GM23338 (cell line): ENCODE data around the gene OPN1SW.

Experiments used
- EZH2 ChIP-seq: fragments of 200-600 bp; sonication (generic); IDR thresholded peaks from one replicate; pipeline ENCODE4 v1.8.0; 2017; ENCODE audit warnings: antibody characterized with exemption, mild to moderate bottlenecking, low read depth; ENCODE audit not compliant: unreplicated experiment
- EZH2phosphoT487 ChIP-seq: fragments of 200-600 bp; sonication (generic); IDR thresholded peaks from one replicate; pipeline ENCODE4 v1.8.1; 2018; ENCODE audit warnings: antibody characterized with exemption; ENCODE audit not compliant: unreplicated experiment
- JUNB ChIP-seq: IDR thresholded peaks from one replicate; pipeline ENCODE4 v1.6.1; 2016; ENCODE audit warnings: antibody characterized with exemption; ENCODE audit not compliant: unreplicated experiment
- POLR2AphosphoS5 ChIP-seq: IDR thresholded peaks from 2 replicates; pipeline ENCODE4 v1.6.1; 2016; ENCODE audit warnings: antibody characterized with exemption, low read depth
- REST ChIP-seq: IDR thresholded peaks from one replicate; pipeline ENCODE4 v1.6.1; 2018; ENCODE audit warnings: antibody characterized with exemption; ENCODE audit not compliant: unreplicated experiment
- STAT1 ChIP-seq: IDR thresholded peaks from one replicate; pipeline ENCODE4 v1.6.1; 2016; ENCODE audit warnings: antibody characterized with exemption; ENCODE audit not compliant: unreplicated experiment
- TF ChIP-seq, protein P1 (sequence below), 2 experiments: fragments of 200-600 bp in 1 of 2; sonication (generic) in 1 of 2; conservative IDR thresholded peaks; 2 replicates each; pipeline versions ENCODE4 v1.5.1 to v1.6.1; 2016 to 2017; ENCODE audit warnings: antibody characterized with exemption in 2 of 2, low read depth in 2 of 2, mild to moderate bottlenecking in 2 of 2, moderate library complexity in 1 of 2

DNA sequence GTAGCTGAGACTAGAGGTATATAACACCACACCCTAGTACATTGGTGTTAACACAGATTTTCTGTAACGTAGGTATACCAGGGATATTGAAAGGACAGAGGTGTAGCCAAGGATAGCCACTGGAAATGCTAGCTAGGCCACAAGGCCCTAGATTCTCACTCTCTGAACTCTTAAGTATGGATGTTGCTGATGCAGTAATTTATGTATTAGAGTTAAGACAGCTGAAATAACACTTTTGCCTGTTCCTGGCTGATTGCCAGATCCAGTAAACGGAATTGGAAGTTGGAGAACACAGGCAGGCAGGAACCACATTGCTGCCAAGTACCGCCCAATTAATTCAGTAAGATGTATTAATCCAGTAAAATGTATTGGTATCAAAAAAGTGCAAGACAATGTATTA, 34.6 kb downstream of the OPN1SW start:
- TF ChIP-seq, protein P1, sequence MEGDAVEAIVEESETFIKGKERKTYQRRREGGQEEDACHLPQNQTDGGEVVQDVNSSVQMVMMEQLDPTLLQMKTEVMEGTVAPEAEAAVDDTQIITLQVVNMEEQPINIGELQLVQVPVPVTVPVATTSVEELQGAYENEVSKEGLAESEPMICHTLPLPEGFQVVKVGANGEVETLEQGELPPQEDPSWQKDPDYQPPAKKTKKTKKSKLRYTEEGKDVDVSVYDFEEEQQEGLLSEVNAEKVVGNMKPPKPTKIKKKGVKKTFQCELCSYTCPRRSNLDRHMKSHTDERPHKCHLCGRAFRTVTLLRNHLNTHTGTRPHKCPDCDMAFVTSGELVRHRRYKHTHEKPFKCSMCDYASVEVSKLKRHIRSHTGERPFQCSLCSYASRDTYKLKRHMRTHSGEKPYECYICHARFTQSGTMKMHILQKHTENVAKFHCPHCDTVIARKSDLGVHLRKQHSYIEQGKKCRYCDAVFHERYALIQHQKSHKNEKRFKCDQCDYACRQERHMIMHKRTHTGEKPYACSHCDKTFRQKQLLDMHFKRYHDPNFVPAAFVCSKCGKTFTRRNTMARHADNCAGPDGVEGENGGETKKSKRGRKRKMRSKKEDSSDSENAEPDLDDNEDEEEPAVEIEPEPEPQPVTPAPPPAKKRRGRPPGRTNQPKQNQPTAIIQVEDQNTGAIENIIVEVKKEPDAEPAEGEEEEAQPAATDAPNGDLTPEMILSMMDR (conservative IDR thresholded peaks at IDR 0.05; ENCODE audit: low read depth in 2 of 2): no peak
- TF ChIP-seq POLR2AphosphoS5 (no peak), JUNB (no peak), EZH2 (no peak), EZH2phosphoT487 (no peak), REST (no peak), STAT1 (no peak)
